Suprapubic skin (tissue), 4 donors: ENCODE data around the gene USP20. TPM values are rescaled to one million over a fixed set of nuclear protein-coding genes. Genes with fewer than 3 reads are reported as not detected.

Experiments
- DNase-seq, 2 donors: peaks; one replicate each; pipeline ENCODE4 v3.0.0-alpha.2; 2019; ENCODE audit warnings: low spot score in 2 of 2
- H3K27ac ChIP-seq: fragments of 200-600 bp; sonication (generic); one replicate; pipeline ENCODE4 v1.5.1; 2019
- H3K27me3 ChIP-seq: fragments of 200-600 bp; sonication (generic); one replicate; pipeline ENCODE4 v1.5.1; 2019
- H3K36me3 ChIP-seq: fragments of 200-600 bp; sonication (generic); one replicate; pipeline ENCODE4 v1.5.1; 2019
- H3K4me1 ChIP-seq: fragments of 200-600 bp; sonication (generic); one replicate; pipeline ENCODE4 v1.5.1; 2019
- H3K4me3 ChIP-seq: fragments of 200-600 bp; sonication (generic); one replicate; pipeline ENCODE4 v1.5.1; 2019; ENCODE audit warnings: mild to moderate bottlenecking
- H3K9me3 ChIP-seq: fragments of 200-600 bp; sonication (generic); one replicate; pipeline ENCODE4 v1.5.1; 2019
- EP300 ChIP-seq: sonication (generic); formaldehyde crosslinking; IDR thresholded peaks from one replicate; pipeline ENCODE4 v1.6.1; 2017; ENCODE audit warnings: antibody characterized with exemption
- POLR2A ChIP-seq, 2 donors: fragments of 450-650 bp; IDR thresholded peaks; one replicate each; pipeline ENCODE4 v1.6.1; 2017; ENCODE audit warnings: antibody characterized with exemption in 2 of 2, mild to moderate bottlenecking in 2 of 2, moderate library complexity in 2 of 2
- POLR2AphosphoS5 ChIP-seq, 3 donors: sonication (generic); formaldehyde crosslinking; IDR thresholded peaks; one replicate each; pipeline ENCODE4 v1.6.1; 2017; ENCODE audit warnings: antibody characterized with exemption in 3 of 3
- WGBS: methylation state at CpG from one replicate; pipeline ENCODE4 v1.1.5; 2018; 5-methylcytosine and 5-hydroxymethylcytosine counted together
- total RNA-seq, 4 donors: library from RNA; depleted of rRNA; stranded (reverse); fragments of >200 nt; gene quantifications; one replicate each; pipeline ENCODE4 v1.1.0, GENCODE V29; 2016
- TF ChIP-seq, protein P1 (sequence below), 2 donors: fragments of 200-600 bp in 1 of 2; fragments of 450-650 bp in 1 of 2; sonication (generic) in 1 of 2; IDR thresholded peaks; one replicate each; pipeline ENCODE4 v1.5.1; 2016 to 2019; ENCODE audit warnings: antibody characterized with exemption in 2 of 2, mild to moderate bottlenecking in 1 of 2, moderate library complexity in 1 of 2

Gene USP20
- total RNA-seq, 4 donors from 2014 or later = 22.6 to 51.4 (median 34.4) TPM

DNA sequence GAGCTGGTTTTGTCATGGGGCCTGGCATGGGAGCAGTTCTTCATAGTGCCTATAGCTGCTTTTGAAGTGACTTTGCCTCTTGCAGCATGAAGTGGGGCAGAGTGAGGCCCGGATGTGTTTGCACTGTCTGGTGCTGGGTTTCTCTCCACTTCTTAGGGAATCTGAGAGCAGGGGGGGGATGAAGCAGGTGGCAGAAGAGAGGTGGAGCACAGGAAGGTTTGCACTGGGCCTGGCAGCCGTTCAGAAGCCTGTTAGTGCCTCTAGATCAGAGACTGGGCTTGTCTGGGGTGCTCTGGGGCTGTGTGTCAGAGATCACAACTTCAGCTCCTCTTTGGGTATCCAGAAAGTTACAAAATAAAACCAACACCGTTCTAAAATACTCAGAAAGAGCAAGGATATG is 18.4 kb downstream of the USP20 start:
- Histone ChIP-seq H3K4me3 (no peak overlapping the region), H3K9me3 (no peaks in the 10 kb centered on the region), H3K27ac (no peak overlapping the region), H3K36me3 (peaks cover 81% of the 10 kb centered on the region), H3K27me3 (no peaks in the 10 kb centered on the region), H3K4me1 (no peaks in the 10 kb centered on the region)
- WGBS = 93% methylated on average over 2 of the region's 3 CpGs
- TF ChIP-seq POLR2A (IDR thresholded peaks at IDR 0.05) = no peak
- TF ChIP-seq, protein P1, sequence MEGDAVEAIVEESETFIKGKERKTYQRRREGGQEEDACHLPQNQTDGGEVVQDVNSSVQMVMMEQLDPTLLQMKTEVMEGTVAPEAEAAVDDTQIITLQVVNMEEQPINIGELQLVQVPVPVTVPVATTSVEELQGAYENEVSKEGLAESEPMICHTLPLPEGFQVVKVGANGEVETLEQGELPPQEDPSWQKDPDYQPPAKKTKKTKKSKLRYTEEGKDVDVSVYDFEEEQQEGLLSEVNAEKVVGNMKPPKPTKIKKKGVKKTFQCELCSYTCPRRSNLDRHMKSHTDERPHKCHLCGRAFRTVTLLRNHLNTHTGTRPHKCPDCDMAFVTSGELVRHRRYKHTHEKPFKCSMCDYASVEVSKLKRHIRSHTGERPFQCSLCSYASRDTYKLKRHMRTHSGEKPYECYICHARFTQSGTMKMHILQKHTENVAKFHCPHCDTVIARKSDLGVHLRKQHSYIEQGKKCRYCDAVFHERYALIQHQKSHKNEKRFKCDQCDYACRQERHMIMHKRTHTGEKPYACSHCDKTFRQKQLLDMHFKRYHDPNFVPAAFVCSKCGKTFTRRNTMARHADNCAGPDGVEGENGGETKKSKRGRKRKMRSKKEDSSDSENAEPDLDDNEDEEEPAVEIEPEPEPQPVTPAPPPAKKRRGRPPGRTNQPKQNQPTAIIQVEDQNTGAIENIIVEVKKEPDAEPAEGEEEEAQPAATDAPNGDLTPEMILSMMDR (IDR thresholded peaks at IDR 0.05) = no peak
- no peak for TF ChIP-seq EP300
- DNase-seq = no peak

DNA sequence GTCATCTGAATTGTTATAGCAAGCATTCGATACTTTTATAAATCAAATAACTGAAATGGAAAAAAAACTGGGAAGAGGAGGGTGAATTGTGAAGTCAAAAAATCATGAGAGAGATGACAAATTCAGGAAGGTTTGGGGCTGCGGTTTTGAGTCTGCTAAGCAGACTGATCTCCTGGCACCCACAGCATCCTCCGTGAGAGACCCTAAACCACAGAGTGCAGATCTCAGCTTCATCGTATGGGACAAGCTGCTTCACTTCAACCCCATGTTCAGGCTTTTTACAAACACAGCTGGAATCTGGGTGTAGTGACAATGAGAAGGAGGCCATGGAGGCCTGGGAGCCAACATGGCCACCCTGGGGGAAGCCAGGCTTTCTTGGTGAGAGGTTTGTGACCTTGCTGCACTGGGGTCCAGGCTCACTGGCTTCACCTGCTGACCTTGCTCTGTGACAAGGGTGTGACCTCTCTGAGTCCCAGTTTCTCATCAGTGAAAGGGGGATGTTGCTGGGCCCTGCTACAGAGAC is 19.4 kb downstream of the USP20 start:
- Histone ChIP-seq H3K9me3 (no peaks in the 10 kb centered on the region), H3K4me3 (no peak overlapping the region), H3K27ac (no peak overlapping the region), H3K4me1 (no peaks in the 10 kb centered on the region), H3K27me3 (no peaks in the 10 kb centered on the region), H3K36me3 (peaks cover 85% of the 10 kb centered on the region)
- TF ChIP-seq POLR2A (IDR thresholded peaks at IDR 0.05) = no peak
- TF ChIP-seq, protein P1 (IDR thresholded peaks at IDR 0.05) = no peak
- no peak for TF ChIP-seq EP300
- no peak for TF ChIP-seq POLR2AphosphoS5 (IDR thresholded peaks at IDR 0.05)
- 92% methylated on average over 4 of the region's 4 CpGs for WGBS
- no peak for DNase-seq

DNA sequence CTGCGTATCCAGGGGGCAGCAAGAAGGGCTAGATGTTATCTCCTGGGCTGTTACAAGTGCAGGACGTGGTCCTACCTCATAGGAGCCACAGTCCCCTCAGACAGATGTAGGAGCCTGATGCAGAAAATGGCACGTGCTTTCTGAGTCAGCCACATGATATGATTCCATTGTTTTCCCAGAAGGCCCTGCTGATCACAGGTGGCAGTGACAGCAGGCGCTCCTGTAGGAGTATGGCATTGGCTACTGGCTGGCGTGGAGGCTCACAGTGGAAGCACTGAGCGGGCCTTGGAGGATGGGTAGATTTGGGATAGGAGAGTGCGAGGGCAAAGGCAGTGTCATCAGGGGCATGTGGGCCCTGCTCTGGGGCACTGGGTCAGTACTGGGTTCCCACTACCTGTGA is 21.9 kb downstream of the USP20 start:
- peaks cover 79% of the 10 kb centered on the region for H3K36me3 ChIP-seq
- TF ChIP-seq POLR2A (IDR thresholded peaks at IDR 0.05) (no peak), EP300 (no peak)

DNA sequence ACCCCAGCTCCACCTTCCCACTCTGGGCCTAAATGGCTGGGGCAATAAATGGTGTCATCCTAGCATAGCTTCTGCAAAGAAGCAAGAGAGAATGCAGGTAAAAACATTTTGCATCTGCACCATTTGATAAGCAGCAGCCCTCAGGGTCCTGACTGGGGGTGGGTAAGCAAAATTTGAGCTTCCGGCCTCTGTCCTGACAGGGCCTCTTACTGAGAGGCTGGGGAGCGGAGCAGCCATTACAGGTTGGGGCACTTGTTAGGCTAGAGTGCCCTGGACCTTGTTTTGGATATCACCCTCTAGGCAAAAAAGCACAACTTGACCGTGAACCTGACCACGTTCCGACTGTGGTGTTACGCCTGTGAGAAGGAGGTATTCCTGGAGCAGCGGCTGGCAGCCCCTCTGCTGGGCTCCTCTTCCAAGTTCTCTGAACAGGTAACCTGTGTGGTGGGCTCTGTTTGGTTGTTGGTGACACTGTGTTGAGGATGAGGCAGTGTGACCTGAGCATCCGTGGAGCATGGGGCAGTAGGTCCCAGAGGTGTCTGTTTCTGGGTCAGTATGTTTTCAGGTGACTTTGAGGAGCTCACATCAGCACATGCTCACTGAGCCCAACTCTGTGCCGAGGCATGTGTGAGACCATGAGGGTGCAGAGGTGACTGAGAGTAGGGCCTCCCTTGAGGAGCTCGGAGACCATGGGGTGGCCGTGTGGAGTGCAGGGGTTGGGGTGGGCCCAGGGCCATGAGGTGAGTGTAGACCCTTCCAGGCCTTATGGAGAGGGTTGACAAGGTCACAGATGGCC is 23.1 kb downstream of the USP20 start:
- 70% methylated on average over 4 of the region's 11 CpGs for WGBS
- Histone ChIP-seq H3K27me3 (no peaks in the 10 kb centered on the region), H3K4me1 (no peaks in the 10 kb centered on the region), H3K9me3 (no peaks in the 10 kb centered on the region), H3K36me3 (peaks cover 77% of the 10 kb centered on the region), H3K27ac (no peak overlapping the region), H3K4me3 (no peak overlapping the region)
- DNase-seq = no peak
- TF ChIP-seq EP300 = no peak
- TF ChIP-seq, protein P1 (IDR thresholded peaks at IDR 0.05) = no peak

More for the DNA sequence above, 21.9 kb downstream of the USP20 start:
- no peak for DNase-seq
- Histone ChIP-seq H3K4me3 (no peak overlapping the region), H3K27me3 (no peaks in the 10 kb centered on the region), H3K9me3 (no peaks in the 10 kb centered on the region), H3K4me1 (no peaks in the 10 kb centered on the region), H3K27ac (no peak overlapping the region)
- 91% methylated on average over 7 of the region's 7 CpGs for WGBS

DNA sequence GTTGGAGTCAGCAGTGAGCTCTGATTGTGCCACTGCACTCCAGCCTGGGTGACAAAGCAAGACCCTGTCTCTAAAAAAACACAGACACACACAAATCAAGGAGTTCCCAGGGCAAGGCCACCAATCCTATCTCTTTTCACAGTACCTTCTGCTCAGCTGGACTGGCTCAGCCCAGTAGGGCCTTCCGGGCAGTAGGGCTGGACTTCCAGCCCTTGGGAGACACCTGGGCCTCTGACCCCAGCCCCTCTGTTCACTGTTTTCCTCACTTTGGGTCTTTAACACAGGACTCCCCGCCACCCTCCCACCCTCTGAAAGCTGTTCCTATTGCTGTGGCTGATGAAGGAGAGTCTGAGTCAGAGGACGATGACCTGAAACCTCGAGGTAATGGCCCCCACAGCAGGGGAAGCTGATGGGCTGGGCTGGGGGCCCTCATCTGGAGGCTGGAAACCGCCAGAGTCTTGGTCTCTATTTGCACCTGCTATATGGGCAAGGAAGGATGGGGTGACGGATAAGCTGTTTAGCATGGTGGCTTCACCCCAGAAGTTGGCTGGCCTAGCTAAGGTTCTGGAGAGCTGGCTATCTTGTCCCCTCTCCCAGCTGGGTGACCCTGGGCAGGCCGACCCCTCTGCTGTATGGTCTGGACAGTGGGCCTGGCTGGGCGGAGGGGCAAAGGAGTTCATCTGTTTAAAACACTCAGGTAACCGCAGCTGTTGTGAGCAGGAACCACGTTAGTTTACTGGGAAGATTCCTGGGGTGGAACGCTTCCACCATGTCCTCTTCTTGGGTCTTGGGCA is 25.6 kb downstream of the USP20 start:
- WGBS = 63% methylated on average over 8 of the region's 11 CpGs
- TF ChIP-seq EP300 = no peak
- no peak for TF ChIP-seq POLR2A (IDR thresholded peaks at IDR 0.05)
- H3K27me3 ChIP-seq = no peaks in the 10 kb centered on the region
- H3K9me3 ChIP-seq = no peaks in the 10 kb centered on the region
- no peak overlapping the region for H3K4me3 ChIP-seq
- peaks cover 68% of the 10 kb centered on the region for H3K36me3 ChIP-seq
- no peak for DNase-seq
- H3K4me1 ChIP-seq = no peaks in the 10 kb centered on the region
- no peak overlapping the region for H3K27ac ChIP-seq

DNA sequence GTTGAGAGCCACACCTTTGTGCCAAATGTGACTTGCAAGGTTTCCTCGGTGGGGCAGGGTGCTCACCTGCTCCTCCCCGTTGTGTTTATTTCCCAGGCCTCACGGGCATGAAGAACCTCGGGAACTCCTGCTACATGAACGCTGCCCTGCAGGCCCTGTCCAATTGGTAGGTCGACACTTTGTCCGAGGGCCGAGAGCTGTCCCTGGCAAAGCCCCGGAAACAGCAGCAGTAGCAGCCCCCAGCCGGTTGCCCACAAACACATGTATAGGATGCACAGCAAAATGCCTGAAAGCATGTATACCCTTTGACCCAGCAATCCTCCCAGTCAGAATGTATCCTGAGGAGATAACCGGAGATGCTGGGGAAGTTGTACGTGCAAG is 26.2 kb downstream of the USP20 start:
- no peaks in the 10 kb centered on the region for H3K9me3 ChIP-seq
- no peak overlapping the region for H3K27ac ChIP-seq
- 80% methylated on average over 10 of the region's 12 CpGs for WGBS
- no peaks in the 10 kb centered on the region for H3K4me1 ChIP-seq
- TF ChIP-seq POLR2AphosphoS5 (IDR thresholded peaks at IDR 0.05) (no peak), EP300 (no peak), POLR2A (IDR thresholded peaks at IDR 0.05) (no peak)
- TF ChIP-seq, protein P1 (IDR thresholded peaks at IDR 0.05) = no peak
- DNase-seq = no peak
- no peak overlapping the region for H3K4me3 ChIP-seq
- peaks cover 68% of the 10 kb centered on the region for H3K36me3 ChIP-seq
- H3K27me3 ChIP-seq = no peaks in the 10 kb centered on the region
